ENCODE results near the gene METTL6. TPM values are rescaled to one million over a fixed set of nuclear protein-coding genes. Genes with fewer than 3 reads are reported as not detected.
"Not testable (repeated sequence)": the region's sequence is repeated elsewhere in the genome, so short reads cannot be mapped to it uniquely, and the experiment has no call there.

The METTL6 gene
- polyA plus RNA-seq, 1 experiment: 14.4 TPM

- H3K36me3 ChIP-seq (ENCODE audit: control insufficient read depth, insufficient read depth, low read length): peaks cover 4% of the 10 kb centered on the region; the same call in 1 of the 2 replicates
- DNase-seq (ENCODE audit: low read depth): no peak
- CTCF ChIA-PET: interaction anchor here (1.0 kb wide), 1 partner anchor 129 kb away, joined by 3 read pairs; no protein-coding TSS in a partner anchor
- peak overlapping the region; percentile 82 for H3K4me3 ChIP-seq (ENCODE audit: low read depth, low read length)
- POLR2A ChIA-PET: no interaction called here
- TF ChIP-seq CTCF (IDR thresholded peaks at IDR 0.05; ENCODE audit: insufficient read depth, low read depth, low read length): no peak
- H3K27me3 ChIP-seq (ENCODE audit: control insufficient read depth, insufficient read depth, low read length): no peaks in the 10 kb centered on the region
These were observed 637 bp upstream of the METTL6 start for GRCh38 chr3:15427981-15428380.

- peaks cover 5% of the 10 kb centered on the region; the same call in 1 of the 2 replicates for H3K36me3 ChIP-seq (ENCODE audit: control insufficient read depth, insufficient read depth, low read length)
- H3K27me3 ChIP-seq (ENCODE audit: control insufficient read depth, insufficient read depth, low read length): no peaks in the 10 kb centered on the region
- peak overlapping the region; percentile 82 for H3K4me3 ChIP-seq (ENCODE audit: low read depth, low read length)
- TF ChIP-seq CTCF (IDR thresholded peaks at IDR 0.05; ENCODE audit: insufficient read depth, low read depth, low read length): no peak
- ChIA-PET POLR2A (no interaction called here), CTCF (interaction anchor here (1.0 kb wide), 1 partner anchor 130 kb away, joined by 3 read pairs; no protein-coding TSS in a partner anchor)
- DNase-seq (ENCODE audit: low read depth): no peak
These were observed 695 bp downstream of the METTL6 start for GRCh38 chr3:15426579-15427118.

- ChIA-PET POLR2A (no interaction called here), CTCF (no interaction called here)
- no peaks in the 10 kb centered on the region for H3K27me3 ChIP-seq (ENCODE audit: control insufficient read depth, insufficient read depth, low read length)
- no peak for TF ChIP-seq CTCF (IDR thresholded peaks at IDR 0.05; ENCODE audit: insufficient read depth, low read depth, low read length)
- no peak overlapping the region for H3K4me3 ChIP-seq (ENCODE audit: low read depth, low read length)
- H3K36me3 ChIP-seq (ENCODE audit: control insufficient read depth, insufficient read depth, low read length): peaks cover 4% of the 10 kb centered on the region; the same call in 1 of the 2 replicates
- no peak for DNase-seq (ENCODE audit: low read depth)
These were observed 6.5 kb downstream of the METTL6 start for GRCh38 chr3:15420871-15421270.

GRCh38 chr3:15410966-15411365, 16.4 kb downstream of the METTL6 start:
- CTCF ChIA-PET; POLR2A ChIA-PET; H3K4me3 ChIP-seq (ENCODE audit: low read depth, low read length); DNase-seq (ENCODE audit: low read depth); H3K27me3 ChIP-seq (ENCODE audit: control insufficient read depth, insufficient read depth, low read length): not testable (repeated sequence)
- peaks cover 16% of the 10 kb centered on the region for H3K36me3 ChIP-seq (ENCODE audit: control insufficient read depth, insufficient read depth, low read length)

GRCh38 chr3:15409774-15410173, 17.6 kb downstream of the METTL6 start:
- H3K4me3 ChIP-seq (ENCODE audit: low read depth, low read length): no peak overlapping the region
- H3K36me3 ChIP-seq (ENCODE audit: control insufficient read depth, insufficient read depth, low read length): peaks cover 10% of the 10 kb centered on the region
- no peak for DNase-seq (ENCODE audit: low read depth)
- no peak for TF ChIP-seq CTCF (IDR thresholded peaks at IDR 0.05; ENCODE audit: insufficient read depth, low read depth, low read length)
- H3K27me3 ChIP-seq (ENCODE audit: control insufficient read depth, insufficient read depth, low read length): no peaks in the 10 kb centered on the region
- CTCF ChIA-PET: interaction anchor here (1.1 kb wide), 1 partner anchor 169 kb away, joined by 5 read pairs; no protein-coding TSS in a partner anchor
- POLR2A ChIA-PET: no interaction called here

- H3K27me3 ChIP-seq (ENCODE audit: control insufficient read depth, insufficient read depth, low read length): no peaks in the 10 kb centered on the region
- no peak for TF ChIP-seq CTCF (IDR thresholded peaks at IDR 0.05; ENCODE audit: insufficient read depth, low read depth, low read length)
- DNase-seq (ENCODE audit: low read depth): no peak
- peaks cover 9% of the 10 kb centered on the region for H3K36me3 ChIP-seq (ENCODE audit: control insufficient read depth, insufficient read depth, low read length)
- no peak overlapping the region for H3K4me3 ChIP-seq (ENCODE audit: low read depth, low read length)
- ChIA-PET POLR2A (no interaction called here), CTCF (interaction anchor here (1.1 kb wide), 1 partner anchor 168 kb away, joined by 5 read pairs; no protein-coding TSS in a partner anchor)
These were observed 18.1 kb downstream of the METTL6 start for GRCh38 chr3:15409239-15409638.
